Iris pigment epithelial cell (primary cell): ENCODE results near the gene PLA2G2D.
"Not testable (repeated sequence)": the region's sequence is repeated elsewhere in the genome, so short reads cannot be mapped to it uniquely, and the experiment has no call there.

Experiments
- DNase-seq: peaks from one replicate; pipeline ENCODE4 v3.0.0-alpha.2; 2011; ENCODE audit warnings: low read depth

Gene PLA2G2D

GRCh38 chr1:20142001-20142710, 22.8 kb upstream of the PLA2G2D start:
- DNase-seq = no peak

GRCh38 chr1:20141466-20141865, 22.1 kb upstream of the PLA2G2D start:
- no peak for DNase-seq

GRCh38 chr1:20141001-20141400, 21.7 kb upstream of the PLA2G2D start:
- no peak for DNase-seq

GRCh38 chr1:20139776-20140612, 20.7 kb upstream of the PLA2G2D start:
- DNase-seq = no peak

- no peak for DNase-seq
Observed at GRCh38 chr1:20138961-20139550, 19.7 kb upstream of the PLA2G2D start, which contains the start of gene PLA2G2F. PLA2G2F (plus strand) TSS chr1:20139323; CDS start chr1:20139428, 105 bp downstream.

- no peak for DNase-seq
Observed at GRCh38 chr1:20138346-20138745, 19.0 kb upstream of the PLA2G2D start.

GRCh38 chr1:20137604-20138003, 18.3 kb upstream of the PLA2G2D start:
- no peak for DNase-seq

- DNase-seq = no peak
Observed at GRCh38 chr1:20137055-20137454, 17.7 kb upstream of the PLA2G2D start.

GRCh38 chr1:20136249-20136648, 16.9 kb upstream of the PLA2G2D start:
- DNase-seq = no peak

GRCh38 chr1:20134995-20135394, 15.7 kb upstream of the PLA2G2D start:
- DNase-seq = no peak

- not testable (repeated sequence) for DNase-seq
Observed at GRCh38 chr1:20130518-20130917, 11.2 kb upstream of the PLA2G2D start.

GRCh38 chr1:20126806-20127440, 7.6 kb upstream of the PLA2G2D start:
- no peak for DNase-seq

- DNase-seq = no peak
Observed at GRCh38 chr1:20126041-20126805, 6.9 kb upstream of the PLA2G2D start.

- DNase-seq = no peak
Observed at GRCh38 chr1:20125100-20125499, 5.8 kb upstream of the PLA2G2D start.

- DNase-seq = peak; percentile 75
Observed at GRCh38 chr1:20124456-20125057, 5.2 kb upstream of the PLA2G2D start.

- no peak for DNase-seq
Observed at GRCh38 chr1:20123722-20124455, 4.6 kb upstream of the PLA2G2D start.

GRCh38 chr1:20120796-20121195, 1.5 kb upstream of the PLA2G2D start:
- no peak for DNase-seq

GRCh38 chr1:20117236-20117635, 2.1 kb downstream of the PLA2G2D start:
- no peak for DNase-seq

GRCh38 chr1:20115916-20116315, 3.4 kb downstream of the PLA2G2D start:
- no peak for DNase-seq

GRCh38 chr1:20115479-20115878, 3.9 kb downstream of the PLA2G2D start:
- no peak for DNase-seq
